Suprapubic skin (tissue), 4 donors: ENCODE measurements around the gene MBP. TPM values are rescaled to one million over a fixed set of nuclear protein-coding genes. Genes with fewer than 3 reads are reported as not detected.

ENCODE experiments used
- DNase-seq, 2 donors: peaks; one replicate each; pipeline ENCODE4 v3.0.0-alpha.2; 2019; ENCODE audit warnings: low spot score in 2 of 2
- H3K27ac ChIP-seq: fragments of 200-600 bp; sonication (generic); one replicate; pipeline ENCODE4 v1.5.1; 2019
- H3K27me3 ChIP-seq: fragments of 200-600 bp; sonication (generic); one replicate; pipeline ENCODE4 v1.5.1; 2019
- H3K36me3 ChIP-seq: fragments of 200-600 bp; sonication (generic); one replicate; pipeline ENCODE4 v1.5.1; 2019
- H3K4me1 ChIP-seq: fragments of 200-600 bp; sonication (generic); one replicate; pipeline ENCODE4 v1.5.1; 2019
- H3K4me3 ChIP-seq: fragments of 200-600 bp; sonication (generic); one replicate; pipeline ENCODE4 v1.5.1; 2019; ENCODE audit warnings: mild to moderate bottlenecking
- H3K9me3 ChIP-seq: fragments of 200-600 bp; sonication (generic); one replicate; pipeline ENCODE4 v1.5.1; 2019
- CTCF ChIP-seq, 2 donors: fragments of 200-600 bp in 1 of 2; fragments of 450-650 bp in 1 of 2; sonication (generic) in 1 of 2; IDR thresholded peaks; one replicate each; pipeline ENCODE4 v1.5.1; 2016 to 2019; ENCODE audit warnings: antibody characterized with exemption in 2 of 2, mild to moderate bottlenecking in 1 of 2, moderate library complexity in 1 of 2
- EP300 ChIP-seq: sonication (generic); formaldehyde crosslinking; IDR thresholded peaks from one replicate; pipeline ENCODE4 v1.6.1; 2017; ENCODE audit warnings: antibody characterized with exemption
- POLR2A ChIP-seq, 2 donors: fragments of 450-650 bp; IDR thresholded peaks; one replicate each; pipeline ENCODE4 v1.6.1; 2017; ENCODE audit warnings: antibody characterized with exemption in 2 of 2, mild to moderate bottlenecking in 2 of 2, moderate library complexity in 2 of 2
- POLR2AphosphoS5 ChIP-seq, 3 donors: sonication (generic); formaldehyde crosslinking; IDR thresholded peaks; one replicate each; pipeline ENCODE4 v1.6.1; 2017; ENCODE audit warnings: antibody characterized with exemption in 3 of 3
- WGBS: methylation state at CpG from one replicate; pipeline ENCODE4 v1.1.5; 2018; 5-methylcytosine and 5-hydroxymethylcytosine counted together
- total RNA-seq, 4 donors: library from RNA; depleted of rRNA; stranded (reverse); fragments of >200 nt; gene quantifications; one replicate each; pipeline ENCODE4 v1.1.0, GENCODE V29; 2016

The MBP gene
- total RNA-seq, 4 donors from 2014 or later = 37.0 to 100 (median 69.3) TPM

- peak overlapping the region; percentile 45 for H3K4me3 ChIP-seq
- no peaks in the 10 kb centered on the region for H3K9me3 ChIP-seq
- 28% methylated on average over 22 of the region's 55 CpGs for WGBS
- no peaks in the 10 kb centered on the region for H3K36me3 ChIP-seq
- H3K27me3 ChIP-seq = no peaks in the 10 kb centered on the region
- no peak for TF ChIP-seq CTCF (IDR thresholded peaks at IDR 0.05)
- TF ChIP-seq POLR2AphosphoS5 (IDR thresholded peaks at IDR 0.05) = no peak
- no peak for TF ChIP-seq EP300
- TF ChIP-seq POLR2A (IDR thresholded peaks at IDR 0.05) = no peak
- H3K4me1 ChIP-seq = peaks cover 60% of the 10 kb centered on the region
- H3K27ac ChIP-seq = peak overlapping the region; percentile 82
- DNase-seq = no peak
Measured at GRCh38 chr18:77087393-77088141, 45.0 kb downstream of the MBP start.

- 17% methylated on average over 25 of the region's 25 CpGs for WGBS
- Histone ChIP-seq H3K4me1 (peaks cover 66% of the 10 kb centered on the region), H3K36me3 (no peaks in the 10 kb centered on the region), H3K9me3 (no peaks in the 10 kb centered on the region), H3K27me3 (no peaks in the 10 kb centered on the region), H3K4me3 (peak overlapping the region; percentile 45), H3K27ac (peak overlapping the region; percentile 82)
- TF ChIP-seq POLR2A (IDR thresholded peaks at IDR 0.05) (no peak), EP300 (no peak), CTCF (IDR thresholded peaks at IDR 0.05) (no peak), POLR2AphosphoS5 (IDR thresholded peaks at IDR 0.05) (no peak)
- no peak for DNase-seq
Measured at GRCh38 chr18:77086656-77087392, 45.8 kb downstream of the MBP start.

- Histone ChIP-seq H3K36me3 (no peaks in the 10 kb centered on the region), H3K27ac (peak overlapping the region; percentile 82), H3K4me3 (no peak overlapping the region), H3K27me3 (no peaks in the 10 kb centered on the region), H3K9me3 (no peaks in the 10 kb centered on the region), H3K4me1 (peaks cover 66% of the 10 kb centered on the region)
- no peak for DNase-seq
- WGBS = 43% methylated on average over 3 of the region's 3 CpGs
- no peak for TF ChIP-seq EP300
- peak in 2 of 3 donors; percentile 31 to 59 for TF ChIP-seq POLR2AphosphoS5 (IDR thresholded peaks at IDR 0.05)
Measured at GRCh38 chr18:77086034-77086433, 46.5 kb downstream of the MBP start.

GRCh38 chr18:77084688-77085035, 47.9 kb downstream of the MBP start:
- WGBS = 36% methylated on average over 1 of the region's 1 CpG
- Histone ChIP-seq H3K36me3 (no peaks in the 10 kb centered on the region), H3K9me3 (no peaks in the 10 kb centered on the region), H3K4me3 (no peak overlapping the region), H3K27ac (peak overlapping the region; percentile 82), H3K4me1 (peaks cover 66% of the 10 kb centered on the region), H3K27me3 (no peaks in the 10 kb centered on the region)
- DNase-seq = no peak
- TF ChIP-seq EP300 = no peak
- no peak for TF ChIP-seq POLR2A (IDR thresholded peaks at IDR 0.05)
- TF ChIP-seq POLR2AphosphoS5 (IDR thresholded peaks at IDR 0.05) = no peak
- no peak for TF ChIP-seq CTCF (IDR thresholded peaks at IDR 0.05)

- Histone ChIP-seq H3K27ac (no peak overlapping the region), H3K9me3 (no peaks in the 10 kb centered on the region), H3K4me3 (no peak overlapping the region), H3K27me3 (no peaks in the 10 kb centered on the region), H3K4me1 (peaks cover 44% of the 10 kb centered on the region), H3K36me3 (no peaks in the 10 kb centered on the region)
- TF ChIP-seq POLR2A (IDR thresholded peaks at IDR 0.05) (no peak), POLR2AphosphoS5 (IDR thresholded peaks at IDR 0.05) (no peak), EP300 (no peak), CTCF (IDR thresholded peaks at IDR 0.05) (no peak)
- WGBS = 94% methylated on average over 9 of the region's 9 CpGs
- no peak for DNase-seq
Measured at GRCh38 chr18:77082316-77082955, 50.1 kb downstream of the MBP start.
